Measurements from ENCODE around the gene CUL4A. TPM values are rescaled to one million over a fixed set of nuclear protein-coding genes. Genes with fewer than 3 reads are reported as not detected.
"Not testable (repeated sequence)": the region's sequence is repeated elsewhere in the genome, so short reads cannot be mapped to it uniquely, and the experiment has no call there.

Gene CUL4A
- total RNA-seq = 10 to 100 TPM; 56.3 to 97.8 (median 97.7) TPM
- 88.2 TPM for total RNA-seq (2013)

DNA sequence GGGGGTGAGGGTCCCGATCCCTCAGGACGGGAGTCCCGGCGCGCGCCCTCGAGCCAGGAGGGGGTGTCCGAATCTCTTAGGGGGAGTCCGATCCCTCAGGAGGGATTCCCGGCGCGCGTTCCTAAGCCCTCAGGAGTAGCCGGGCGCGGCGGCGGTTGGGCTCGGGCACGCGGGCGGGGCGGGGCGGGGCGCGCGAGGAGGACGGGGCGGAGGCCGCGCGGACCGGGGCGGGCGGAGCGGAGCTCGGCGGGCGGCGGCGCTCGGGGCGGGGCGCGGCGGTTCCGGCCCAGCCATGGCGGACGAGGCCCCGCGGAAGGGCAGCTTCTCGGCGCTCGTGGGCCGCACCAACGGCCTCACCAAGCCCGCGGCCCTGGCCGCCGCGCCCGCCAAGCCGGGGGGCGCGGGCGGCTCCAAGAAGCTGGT lies at the start of gene CUL4A:
CUL4A (plus strand) TSS at position 278 of the 423 bp plus-strand sequence; CDS start at position 293, 15 bp downstream.
- H3K27me3 Mint-ChIP-seq (ENCODE audit: low read depth in 2 of 2) = no peaks in the 10 kb centered on the region
- peak within 1 kb of the TSS; percentile 77 to 88 for H3K27ac Mint-ChIP-seq
- H3K36me3 Mint-ChIP-seq = no peaks in the 10 kb centered on the region
- intact Hi-C loops (cut with micrococcal nuclease) = loop anchor here (2.0 to 5.0 kb wide), 3 partner anchors 23 to 88 kb away; partner anchors contain the start of gene LAMP1
- Histone ChIP-seq H3K27me3 (ENCODE audit: control insufficient read depth, insufficient read depth, low read length) (no peaks in the 10 kb centered on the region), H3K4me3 (ENCODE audit: low read length) (peak within 1 kb of the TSS; percentile 75), H3K4me1 (ENCODE audit: control insufficient read depth, insufficient read depth, low read length) (peaks cover 29% of the 10 kb centered on the region), H3K27ac (ENCODE audit: low read length) (peak within 1 kb of the TSS; percentile 99), H3K9me3 (ENCODE audit: control insufficient read depth, insufficient read depth, low read length) (no peaks in the 10 kb centered on the region), H3K36me3 (ENCODE audit: control insufficient read depth, insufficient read depth, low read length) (peaks cover 12% of the 10 kb centered on the region)
- peaks cover 45 to 56% of the 10 kb centered on the region in 2 donors for H3K4me1 Mint-ChIP-seq
- H3K4me3 Mint-ChIP-seq = peak within 1 kb of the TSS; percentile 89
- DNase-seq (peak; percentile 60 to 82), ATAC-seq (peak; percentile 49 to 69 (median 63))
- TF ChIP-seq, protein P1, sequence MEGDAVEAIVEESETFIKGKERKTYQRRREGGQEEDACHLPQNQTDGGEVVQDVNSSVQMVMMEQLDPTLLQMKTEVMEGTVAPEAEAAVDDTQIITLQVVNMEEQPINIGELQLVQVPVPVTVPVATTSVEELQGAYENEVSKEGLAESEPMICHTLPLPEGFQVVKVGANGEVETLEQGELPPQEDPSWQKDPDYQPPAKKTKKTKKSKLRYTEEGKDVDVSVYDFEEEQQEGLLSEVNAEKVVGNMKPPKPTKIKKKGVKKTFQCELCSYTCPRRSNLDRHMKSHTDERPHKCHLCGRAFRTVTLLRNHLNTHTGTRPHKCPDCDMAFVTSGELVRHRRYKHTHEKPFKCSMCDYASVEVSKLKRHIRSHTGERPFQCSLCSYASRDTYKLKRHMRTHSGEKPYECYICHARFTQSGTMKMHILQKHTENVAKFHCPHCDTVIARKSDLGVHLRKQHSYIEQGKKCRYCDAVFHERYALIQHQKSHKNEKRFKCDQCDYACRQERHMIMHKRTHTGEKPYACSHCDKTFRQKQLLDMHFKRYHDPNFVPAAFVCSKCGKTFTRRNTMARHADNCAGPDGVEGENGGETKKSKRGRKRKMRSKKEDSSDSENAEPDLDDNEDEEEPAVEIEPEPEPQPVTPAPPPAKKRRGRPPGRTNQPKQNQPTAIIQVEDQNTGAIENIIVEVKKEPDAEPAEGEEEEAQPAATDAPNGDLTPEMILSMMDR (IDR thresholded peaks at IDR 0.05) = no peak
- no peaks in the 10 kb centered on the region for H3K9me3 Mint-ChIP-seq
- WGBS (ENCODE audit: insufficient coverage) = under 1% methylated on average over 66 of the region's 66 CpGs

DNA sequence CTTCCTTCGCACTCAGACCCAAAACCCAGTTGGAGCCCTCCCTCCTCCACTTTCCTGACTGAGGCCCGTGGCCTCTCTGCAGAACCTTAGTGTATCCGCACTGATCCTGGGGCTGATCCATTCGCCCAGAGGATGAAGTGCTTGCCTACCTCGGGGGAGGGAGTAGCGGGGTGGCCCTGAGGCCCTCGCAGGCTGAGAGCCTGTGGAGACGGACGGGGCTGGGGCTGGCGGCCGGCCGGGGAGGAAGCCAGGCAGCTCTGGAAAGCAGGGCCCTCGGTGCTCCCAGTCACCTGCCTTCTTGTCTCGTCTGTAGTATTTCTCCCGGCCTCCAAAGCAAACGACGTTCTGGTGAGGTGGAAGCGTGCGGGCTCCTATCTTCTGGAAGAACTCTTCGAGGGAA lies 49.7 kb upstream of the CUL4A start:
- 94% methylated on average over 20 of the region's 20 CpGs for WGBS (ENCODE audit: insufficient coverage)
- ATAC-seq = no peak
- intact Hi-C loops (cut with micrococcal nuclease) = no loop called here

DNA sequence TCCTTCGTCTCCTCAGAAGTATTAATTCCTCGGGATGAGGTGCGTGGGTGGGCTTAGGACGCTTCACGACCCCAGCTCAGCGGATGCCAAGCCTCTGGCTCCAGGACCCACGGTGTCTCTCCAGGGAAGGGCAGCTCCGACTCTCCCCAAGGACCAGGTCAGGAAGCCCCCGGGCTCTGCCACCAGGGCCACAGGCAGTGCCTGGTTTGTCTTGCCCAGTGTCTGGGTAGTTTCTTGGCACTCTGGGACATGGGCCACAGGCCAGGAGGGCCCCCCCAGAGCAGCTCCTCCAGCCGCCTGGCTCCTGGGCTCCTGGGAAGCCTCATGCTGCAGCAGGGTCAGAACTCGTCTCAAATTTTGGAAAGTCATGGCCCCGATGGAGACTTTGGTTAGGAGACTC lies 48.4 kb upstream of the CUL4A start:
- no peaks in the 10 kb centered on the region for H3K9me3 Mint-ChIP-seq
- Histone ChIP-seq H3K4me1 (ENCODE audit: control insufficient read depth, insufficient read depth, low read length) (peaks cover 16% of the 10 kb centered on the region), H3K4me3 (ENCODE audit: low read length) (no peak overlapping the region), H3K36me3 (ENCODE audit: control insufficient read depth, insufficient read depth, low read length) (no peaks in the 10 kb centered on the region), H3K9me3 (ENCODE audit: control insufficient read depth, insufficient read depth, low read length) (no peaks in the 10 kb centered on the region), H3K27me3 (ENCODE audit: control insufficient read depth, insufficient read depth, low read length) (no peaks in the 10 kb centered on the region), H3K27ac (ENCODE audit: low read length) (no peak overlapping the region)
- ATAC-seq = no peak
- intact Hi-C loops (cut with micrococcal nuclease) = no loop called here
- peak overlapping the region; percentile 47 for H3K4me3 Mint-ChIP-seq
- H3K36me3 Mint-ChIP-seq = no peaks in the 10 kb centered on the region
- H3K4me1 Mint-ChIP-seq = peaks cover 22 to 26% of the 10 kb centered on the region in 2 donors
- no peak for DNase-seq
- 87% methylated on average over 12 of the region's 12 CpGs for WGBS (ENCODE audit: insufficient coverage)
- TF ChIP-seq, protein P1 (IDR thresholded peaks at IDR 0.05) = no peak
- H3K27ac Mint-ChIP-seq = peak overlapping the region in 1 of 2 donors; percentile 44
- H3K27me3 Mint-ChIP-seq (ENCODE audit: low read depth in 2 of 2) = peaks cover 0 to 15% of the 10 kb centered on the region in 2 donors

More for the DNA sequence above, 49.7 kb upstream of the CUL4A start:
- Histone ChIP-seq H3K36me3 (ENCODE audit: control insufficient read depth, insufficient read depth, low read length) (no peaks in the 10 kb centered on the region), H3K27me3 (ENCODE audit: control insufficient read depth, insufficient read depth, low read length) (no peaks in the 10 kb centered on the region), H3K9me3 (ENCODE audit: control insufficient read depth, insufficient read depth, low read length) (no peaks in the 10 kb centered on the region), H3K4me3 (ENCODE audit: low read length) (no peak overlapping the region), H3K27ac (ENCODE audit: low read length) (no peak overlapping the region), H3K4me1 (ENCODE audit: control insufficient read depth, insufficient read depth, low read length) (peaks cover 18% of the 10 kb centered on the region)
- no peak overlapping the region for H3K4me3 Mint-ChIP-seq
- peaks cover 0 to 15% of the 10 kb centered on the region in 2 donors for H3K27me3 Mint-ChIP-seq (ENCODE audit: low read depth in 2 of 2)
- peaks cover 19 to 20% of the 10 kb centered on the region in 2 donors for H3K4me1 Mint-ChIP-seq
- DNase-seq = no peak
- TF ChIP-seq, protein P1 (IDR thresholded peaks at IDR 0.05) = no peak
- no peaks in the 10 kb centered on the region for H3K36me3 Mint-ChIP-seq
- no peaks in the 10 kb centered on the region for H3K9me3 Mint-ChIP-seq
- peak overlapping the region in 1 of 2 donors; percentile 48 for H3K27ac Mint-ChIP-seq

DNA sequence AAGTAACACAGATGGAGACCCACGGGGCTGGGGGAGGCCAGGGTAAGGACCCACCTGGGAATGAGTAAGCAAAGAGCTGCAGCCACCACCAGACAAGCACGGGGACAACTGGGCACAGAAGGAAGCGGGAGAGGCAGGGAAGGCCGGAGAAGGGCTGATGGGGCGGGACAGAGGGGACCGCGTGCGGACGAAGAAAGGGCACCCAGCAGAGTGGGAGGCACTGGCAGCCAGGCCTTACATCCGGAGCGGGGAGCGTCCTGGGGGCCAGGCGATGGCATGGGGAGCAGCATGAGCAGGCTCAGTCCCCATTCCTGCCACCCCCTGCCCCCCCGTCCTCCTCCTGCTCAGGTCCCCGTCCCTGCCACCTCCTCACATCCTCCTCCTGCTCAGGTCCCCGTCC lies 48.0 kb upstream of the CUL4A start:
- ATAC-seq = no peak
- no peaks in the 10 kb centered on the region for H3K36me3 ChIP-seq (ENCODE audit: control insufficient read depth, insufficient read depth, low read length)
- intact Hi-C loops (cut with micrococcal nuclease) = no loop called here
- no peak overlapping the region for H3K4me3 ChIP-seq (ENCODE audit: low read length)
- Mint-ChIP-seq H3K4me1 (peaks cover 26 to 27% of the 10 kb centered on the region in 2 donors), H3K27me3 (ENCODE audit: low read depth in 2 of 2) (peaks cover 0 to 15% of the 10 kb centered on the region in 2 donors), H3K27ac (peak overlapping the region in 1 of 2 donors; percentile 44), H3K4me3 (peak overlapping the region; percentile 47), H3K36me3 (no peaks in the 10 kb centered on the region), H3K9me3 (no peaks in the 10 kb centered on the region)
- no peaks in the 10 kb centered on the region for H3K9me3 ChIP-seq (ENCODE audit: control insufficient read depth, insufficient read depth, low read length)
- DNase-seq = peak in 1 of 2 donors; percentile 39
- no peaks in the 10 kb centered on the region for H3K27me3 ChIP-seq (ENCODE audit: control insufficient read depth, insufficient read depth, low read length)
- WGBS (ENCODE audit: insufficient coverage) = 42% methylated on average over 16 of the region's 16 CpGs
- TF ChIP-seq, protein P1 (IDR thresholded peaks at IDR 0.05) = no peak
- peak overlapping the region; percentile 17 for H3K27ac ChIP-seq (ENCODE audit: low read length)
- H3K4me1 ChIP-seq (ENCODE audit: control insufficient read depth, insufficient read depth, low read length) = peaks cover 19% of the 10 kb centered on the region

DNA sequence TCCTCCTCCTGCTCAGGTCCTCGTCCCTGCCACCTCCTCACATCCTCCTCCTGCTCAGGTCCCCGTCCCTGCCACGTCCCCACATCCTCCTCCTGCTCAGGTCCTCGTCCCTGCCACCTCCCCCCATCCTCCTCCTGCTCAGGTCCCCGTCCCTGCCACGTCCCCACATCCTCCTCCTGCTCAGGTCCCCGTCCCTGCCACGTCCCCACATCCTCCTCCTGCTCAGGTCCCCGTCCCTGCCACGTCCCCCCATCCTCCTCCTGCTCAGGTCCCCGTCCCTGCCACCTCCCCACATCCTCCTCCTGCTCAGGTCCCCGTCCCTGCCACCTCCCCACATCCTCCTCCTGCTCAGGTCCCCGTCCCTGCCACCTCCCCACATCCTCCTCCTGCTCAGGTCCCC lies 47.4 kb upstream of the CUL4A start:
- H3K4me1 ChIP-seq (ENCODE audit: control insufficient read depth, insufficient read depth, low read length) = peaks cover 21% of the 10 kb centered on the region
- H3K9me3 Mint-ChIP-seq; DNase-seq; H3K36me3 Mint-ChIP-seq; H3K27ac ChIP-seq (ENCODE audit: low read length); H3K4me3 ChIP-seq (ENCODE audit: low read length); H3K27me3 ChIP-seq (ENCODE audit: control insufficient read depth, insufficient read depth, low read length); H3K27ac Mint-ChIP-seq; intact Hi-C loops (cut with micrococcal nuclease); H3K4me3 Mint-ChIP-seq; H3K36me3 ChIP-seq (ENCODE audit: control insufficient read depth, insufficient read depth, low read length); H3K9me3 ChIP-seq (ENCODE audit: control insufficient read depth, insufficient read depth, low read length); ATAC-seq: not testable (repeated sequence)
- Mint-ChIP-seq H3K27me3 (ENCODE audit: low read depth in 2 of 2) (peaks cover 0 to 15% of the 10 kb centered on the region in 2 donors), H3K4me1 (peaks cover 26 to 30% of the 10 kb centered on the region in 2 donors)
- 0% methylated on average over 4 of the region's 13 CpGs for WGBS (ENCODE audit: insufficient coverage)

Measured in natural killer cell (primary cell).